Measurements from ENCODE around the gene RDX. TPM values are rescaled to one million over a fixed set of nuclear protein-coding genes. Genes with fewer than 3 reads are reported as not detected.

The RDX gene
- total RNA-seq, 1 donor from 2014 or later: 167 TPM

DNA sequence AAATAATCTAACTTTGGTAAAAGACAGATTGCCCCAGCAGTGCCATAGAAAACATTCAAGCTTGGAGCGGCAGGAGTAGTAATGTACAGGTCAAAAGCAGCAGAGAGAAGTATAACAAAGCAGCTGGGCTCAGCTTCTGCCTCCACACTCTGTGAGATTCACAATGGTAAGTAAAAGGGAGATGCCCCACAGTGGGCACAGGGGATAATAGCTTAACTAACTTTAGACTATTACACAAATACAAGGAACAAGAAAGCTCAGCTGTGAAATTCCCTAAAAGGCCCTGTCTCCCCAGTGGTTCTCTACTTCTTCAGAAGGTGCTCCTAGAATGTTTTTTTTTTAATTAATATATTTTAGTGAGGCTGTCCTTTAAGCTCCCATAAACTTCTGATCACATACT lies 28.0 kb downstream of the RDX start:
- DNase-seq (ENCODE audit: low read depth, low spot score): no peak
- peak overlapping the region; percentile 2 for H3K27ac Mint-ChIP-seq (ENCODE audit: unreplicated experiment)
- no peaks in the 10 kb centered on the region for H3K9me3 Mint-ChIP-seq
- peaks cover 3% of the 10 kb centered on the region for H3K36me3 Mint-ChIP-seq (ENCODE audit: low read depth)
- no peaks in the 10 kb centered on the region for H3K27me3 Mint-ChIP-seq (ENCODE audit: low read depth)
- TF ChIP-seq, protein P1, sequence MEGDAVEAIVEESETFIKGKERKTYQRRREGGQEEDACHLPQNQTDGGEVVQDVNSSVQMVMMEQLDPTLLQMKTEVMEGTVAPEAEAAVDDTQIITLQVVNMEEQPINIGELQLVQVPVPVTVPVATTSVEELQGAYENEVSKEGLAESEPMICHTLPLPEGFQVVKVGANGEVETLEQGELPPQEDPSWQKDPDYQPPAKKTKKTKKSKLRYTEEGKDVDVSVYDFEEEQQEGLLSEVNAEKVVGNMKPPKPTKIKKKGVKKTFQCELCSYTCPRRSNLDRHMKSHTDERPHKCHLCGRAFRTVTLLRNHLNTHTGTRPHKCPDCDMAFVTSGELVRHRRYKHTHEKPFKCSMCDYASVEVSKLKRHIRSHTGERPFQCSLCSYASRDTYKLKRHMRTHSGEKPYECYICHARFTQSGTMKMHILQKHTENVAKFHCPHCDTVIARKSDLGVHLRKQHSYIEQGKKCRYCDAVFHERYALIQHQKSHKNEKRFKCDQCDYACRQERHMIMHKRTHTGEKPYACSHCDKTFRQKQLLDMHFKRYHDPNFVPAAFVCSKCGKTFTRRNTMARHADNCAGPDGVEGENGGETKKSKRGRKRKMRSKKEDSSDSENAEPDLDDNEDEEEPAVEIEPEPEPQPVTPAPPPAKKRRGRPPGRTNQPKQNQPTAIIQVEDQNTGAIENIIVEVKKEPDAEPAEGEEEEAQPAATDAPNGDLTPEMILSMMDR (conservative IDR thresholded peaks at IDR 0.05): no peak
- no peak overlapping the region for H3K4me3 Mint-ChIP-seq
- no peaks in the 10 kb centered on the region for H3K4me1 Mint-ChIP-seq

DNA sequence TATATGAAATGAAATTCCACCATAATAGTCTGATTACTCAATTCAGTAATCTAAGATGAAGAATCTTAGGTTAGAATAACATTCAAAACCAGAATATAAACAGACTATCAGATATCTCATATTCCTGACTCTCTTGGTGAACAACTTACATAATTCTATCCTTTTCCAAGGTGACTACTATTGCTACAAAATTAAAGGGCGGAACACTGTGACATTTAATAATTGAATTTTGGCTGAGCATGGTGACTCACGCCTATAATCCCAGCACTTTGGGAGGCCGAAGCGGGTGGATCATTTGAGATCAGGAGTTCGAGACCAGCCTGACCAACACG lies 34.4 kb downstream of the RDX start:
- Mint-ChIP-seq H3K36me3 (ENCODE audit: low read depth) (peaks cover 16% of the 10 kb centered on the region), H3K27ac (ENCODE audit: unreplicated experiment) (no peak overlapping the region)
- TF ChIP-seq, protein P1 (conservative IDR thresholded peaks at IDR 0.05): no peak

DNA sequence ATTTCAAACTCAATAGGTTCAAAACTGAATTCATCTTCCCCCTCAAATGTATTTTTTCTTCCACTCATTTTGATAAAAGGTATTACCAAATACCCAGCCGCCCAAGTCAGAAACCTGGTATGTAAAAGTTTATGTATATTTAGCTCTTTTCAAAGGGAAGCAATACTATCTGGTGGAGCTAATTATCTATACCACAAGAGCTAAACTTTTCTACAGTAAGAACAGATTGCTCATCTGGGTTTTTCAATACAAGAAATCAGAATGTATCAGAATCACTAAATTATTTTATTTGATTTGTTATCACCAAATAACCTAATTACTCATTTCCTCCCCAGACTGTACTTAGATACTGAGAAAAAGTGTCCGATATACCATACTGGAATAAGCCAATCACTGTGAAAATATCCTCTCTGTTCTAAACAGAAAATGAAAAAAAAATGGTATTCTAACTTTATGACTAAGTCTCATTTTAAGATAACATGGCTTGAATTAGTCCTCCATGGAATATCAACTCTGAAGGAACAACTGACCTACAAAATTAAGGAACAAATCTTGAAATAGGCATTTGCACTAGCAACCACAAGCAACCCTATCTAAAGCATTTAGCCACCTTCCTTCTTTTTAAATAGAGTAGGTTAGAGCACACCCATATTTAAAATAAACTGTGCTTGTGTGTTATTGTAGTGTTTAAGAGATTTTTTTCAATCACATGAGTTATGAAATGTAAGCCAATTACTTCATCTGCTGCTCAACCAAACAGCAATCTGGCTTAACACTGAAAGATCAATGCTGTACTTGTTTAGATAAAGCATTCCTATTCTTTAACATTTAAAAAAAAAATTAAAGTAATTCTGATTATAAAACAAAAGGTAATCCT lies 35.0 kb downstream of the RDX start:
- no peak overlapping the region for H3K4me3 Mint-ChIP-seq
- no peak overlapping the region for H3K27ac Mint-ChIP-seq (ENCODE audit: unreplicated experiment)
- peaks cover 16% of the 10 kb centered on the region for H3K36me3 Mint-ChIP-seq (ENCODE audit: low read depth)
- H3K27me3 Mint-ChIP-seq (ENCODE audit: low read depth): no peaks in the 10 kb centered on the region
- no peak for DNase-seq (ENCODE audit: low read depth, low spot score)
- TF ChIP-seq, protein P1 (conservative IDR thresholded peaks at IDR 0.05): no peak
- no peaks in the 10 kb centered on the region for H3K9me3 Mint-ChIP-seq
- H3K4me1 Mint-ChIP-seq: no peaks in the 10 kb centered on the region

More for the DNA sequence above, 34.4 kb downstream of the RDX start:
- Mint-ChIP-seq H3K27me3 (ENCODE audit: low read depth) (no peaks in the 10 kb centered on the region), H3K4me1 (no peaks in the 10 kb centered on the region), H3K9me3 (no peaks in the 10 kb centered on the region), H3K4me3 (no peak overlapping the region)
- DNase-seq (ENCODE audit: low read depth, low spot score): no peak

DNA sequence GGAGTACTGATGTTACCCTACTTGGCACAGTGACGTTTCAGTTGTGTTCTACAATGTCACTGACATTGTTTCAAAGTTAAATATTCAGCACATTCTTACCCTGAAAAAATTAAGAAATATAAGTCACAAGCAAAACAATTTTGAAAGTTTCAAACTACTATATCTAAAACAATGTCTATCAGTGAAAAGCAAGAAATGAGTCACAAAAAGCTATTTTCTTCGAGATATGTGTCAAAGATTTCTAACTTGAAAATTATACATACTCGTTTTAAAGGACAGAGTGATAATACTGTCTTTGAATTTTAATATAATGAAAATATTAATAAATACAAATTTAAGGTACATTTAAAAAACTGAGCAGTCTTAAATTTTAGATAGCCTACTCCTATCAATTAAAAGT lies 42.9 kb downstream of the RDX start:
- TF ChIP-seq, protein P1 (conservative IDR thresholded peaks at IDR 0.05): no peak
- no peaks in the 10 kb centered on the region for H3K27me3 Mint-ChIP-seq (ENCODE audit: low read depth)
- H3K4me1 Mint-ChIP-seq: no peaks in the 10 kb centered on the region
- DNase-seq (ENCODE audit: low read depth, low spot score): no peak
- H3K9me3 Mint-ChIP-seq: no peaks in the 10 kb centered on the region
- H3K27ac Mint-ChIP-seq (ENCODE audit: unreplicated experiment): no peak overlapping the region
- H3K36me3 Mint-ChIP-seq (ENCODE audit: low read depth): peaks cover 10% of the 10 kb centered on the region
- no peak overlapping the region for H3K4me3 Mint-ChIP-seq

DNA sequence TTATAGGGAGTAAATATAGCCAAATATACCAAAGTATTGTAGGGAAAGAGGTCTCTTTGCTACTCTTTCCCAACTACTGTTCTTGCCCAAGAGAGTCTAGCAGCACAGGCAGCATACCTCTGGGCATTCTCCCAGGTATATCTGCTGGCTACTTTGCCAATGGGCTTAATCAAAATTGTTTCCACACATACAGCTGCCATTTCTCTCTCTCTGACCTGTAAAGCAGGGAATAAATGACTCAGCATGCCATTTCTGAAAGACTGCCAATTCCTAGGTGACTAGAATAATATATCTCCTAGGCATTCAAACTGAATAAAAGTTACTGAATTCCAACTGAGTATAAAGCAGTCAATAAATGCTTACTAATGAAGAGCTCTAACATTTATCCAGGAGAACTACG lies 44.6 kb downstream of the RDX start:
- Mint-ChIP-seq H3K36me3 (ENCODE audit: low read depth) (peaks cover 11% of the 10 kb centered on the region), H3K27me3 (ENCODE audit: low read depth) (no peaks in the 10 kb centered on the region), H3K4me1 (no peaks in the 10 kb centered on the region), H3K27ac (ENCODE audit: unreplicated experiment) (no peak overlapping the region), H3K9me3 (no peaks in the 10 kb centered on the region), H3K4me3 (no peak overlapping the region)
- TF ChIP-seq, protein P1 (conservative IDR thresholded peaks at IDR 0.05): no peak
- DNase-seq (ENCODE audit: low read depth, low spot score): no peak
